GM06990 (cell line): ENCODE data around the gene ELANE.

Source experiments
- DNase-seq: peaks from one replicate; pipeline ENCODE4 v3.0.0-alpha.2; 2011; ENCODE audit not compliant: insufficient read length; ENCODE audit errors: extremely low read depth
- H3K27me3 ChIP-seq: replicated peaks from 2 replicates; pipeline ENCODE4 v1.6.0; 2011; ENCODE audit warnings: low read length; ENCODE audit not compliant: control insufficient read depth, insufficient read depth
- H3K36me3 ChIP-seq: 2 replicates; pipeline ENCODE4 v1.5.1; 2011; ENCODE audit warnings: low read length; ENCODE audit not compliant: control insufficient read depth, insufficient read depth
- H3K4me3 ChIP-seq: replicated peaks from 2 replicates; pipeline ENCODE4 v1.5.1; 2011; ENCODE audit warnings: low read depth, mild to moderate bottlenecking, control low read depth, low read length
- CTCF ChIP-seq: IDR thresholded peaks from 2 replicates; pipeline ENCODE4 v1.5.1; 2011; ENCODE audit warnings: low read length, control low read depth, mild to moderate bottlenecking, inconsistent platforms; ENCODE audit not compliant: insufficient read depth, poor library complexity, severe bottlenecking

ELANE gene

GRCh38 chr19:812747-813218, 39.3 kb upstream of the ELANE start:
- TF ChIP-seq CTCF, result no peak
- H3K36me3 ChIP-seq, result peaks cover 19% of the 10 kb centered on the region
- no peak for DNase-seq
- H3K27me3 ChIP-seq, result no peaks in the 10 kb centered on the region
- H3K4me3 ChIP-seq, result no peak overlapping the region

GRCh38 chr19:813219-814151, 38.6 kb upstream of the ELANE start:
- H3K4me3 ChIP-seq, result no peak overlapping the region
- peaks cover 18% of the 10 kb centered on the region for H3K36me3 ChIP-seq
- DNase-seq, result no peak
- no peaks in the 10 kb centered on the region for H3K27me3 ChIP-seq
- no peak for TF ChIP-seq CTCF

- TF ChIP-seq CTCF, result no peak
- H3K27me3 ChIP-seq, result no peaks in the 10 kb centered on the region
- H3K4me3 ChIP-seq, result no peak overlapping the region
- peak; percentile 55 for DNase-seq
- H3K36me3 ChIP-seq, result peaks cover 17% of the 10 kb centered on the region
These were observed 37.7 kb upstream of the ELANE start for GRCh38 chr19:814152-815078.

GRCh38 chr19:815079-815774, 36.9 kb upstream of the ELANE start:
- no peak for TF ChIP-seq CTCF
- Histone ChIP-seq H3K36me3 (peaks cover 11% of the 10 kb centered on the region), H3K4me3 (no peak overlapping the region), H3K27me3 (no peaks in the 10 kb centered on the region)
- DNase-seq, result no peak

DNA sequence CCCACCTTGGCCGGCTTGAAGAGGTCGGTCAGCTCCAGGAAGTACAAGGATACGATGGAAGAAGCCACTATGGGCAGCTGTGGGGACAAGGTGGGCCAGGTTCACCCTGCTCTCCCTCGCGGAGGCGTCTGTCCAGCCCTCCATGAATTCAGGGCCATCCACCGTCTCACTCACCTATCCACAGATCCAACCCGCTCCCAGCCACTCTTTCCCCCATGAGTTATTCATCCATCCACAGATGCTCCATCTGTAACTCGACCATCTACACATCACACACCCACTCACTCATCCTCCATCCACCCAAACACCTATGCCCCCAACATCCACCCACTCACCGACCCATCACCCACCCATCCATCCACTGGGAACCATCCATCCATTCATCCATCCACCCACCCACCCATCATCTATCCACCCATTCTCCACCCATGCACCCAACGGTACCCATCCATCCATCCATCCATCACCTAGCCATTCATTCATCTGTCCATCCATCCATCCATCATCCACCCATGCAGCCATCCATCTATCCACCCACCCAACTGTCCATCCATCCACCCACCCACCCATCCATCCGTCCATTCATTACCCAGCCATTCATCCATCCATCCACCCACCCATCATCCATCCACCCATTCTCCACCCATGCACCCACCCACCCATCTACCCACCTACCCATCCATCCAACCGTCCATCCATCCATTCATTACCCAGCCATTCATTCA, 36.2 kb upstream of the ELANE start:
- TF ChIP-seq CTCF, result no peak
- DNase-seq, result no peak
- Histone ChIP-seq H3K36me3 (peaks cover 4% of the 10 kb centered on the region), H3K4me3 (no peak overlapping the region), H3K27me3 (no peaks in the 10 kb centered on the region)
